Peyer's patch (tissue), 4 donors: ENCODE data around the gene ZMIZ1. TPM values are rescaled to one million over a fixed set of nuclear protein-coding genes. Genes with fewer than 3 reads are reported as not detected.

ENCODE experiments used
- DNase-seq, 3 donors: peaks; one replicate each; pipeline ENCODE4 v3.0.0-alpha.2; 2017 to 2019
- H3K27ac ChIP-seq, 4 donors: fragments of 200-600 bp; sonication (generic); one replicate each; pipeline ENCODE4 v1.5.1; 2016 to 2019
- H3K27me3 ChIP-seq, 2 donors: fragments of 200-600 bp; sonication (generic); one replicate each; pipeline ENCODE4 v1.5.1; 2019
- H3K36me3 ChIP-seq, 3 donors: fragments of 200-600 bp; sonication (generic); one replicate each; pipeline ENCODE4 v1.5.1; 2016 to 2019
- H3K4me1 ChIP-seq, 4 donors: fragments of 200-600 bp; sonication (generic); one replicate each; pipeline ENCODE4 v1.5.1; 2016 to 2019
- H3K4me3 ChIP-seq, 4 donors: fragments of 200-600 bp; sonication (generic); 1 replicate in 3 of 4; 2 replicates in 1 of 4; pipeline ENCODE4 v1.5.1; 2016 to 2019; ENCODE audit warnings: mild to moderate bottlenecking in 1 of 4
- H3K9me3 ChIP-seq, 4 donors: fragments of 200-600 bp; sonication (generic); one replicate each; pipeline ENCODE4 v1.5.1; 2016 to 2019; ENCODE audit warnings: mild to moderate bottlenecking in 1 of 4
- POLR2A ChIP-seq, 2 donors: fragments of 450-650 bp; IDR thresholded peaks; one replicate each; pipeline ENCODE4 v1.5.1; 2017; ENCODE audit warnings: antibody characterized with exemption in 2 of 2, mild to moderate bottlenecking in 2 of 2, moderate library complexity in 2 of 2
- total RNA-seq, 4 donors: library from RNA; depleted of rRNA; stranded (reverse); fragments of >200 nt; gene quantifications; one replicate each; pipeline ENCODE4 v1.1.0, GENCODE V29; 2016
- TF ChIP-seq, protein P1 (sequence below), 6 experiments: fragments of 450-650 bp in 4 of 6; fragments of 200-600 bp in 2 of 6; sonication (generic) in 1 of 6; IDR thresholded peaks; one replicate each; pipeline ENCODE4 v1.5.1; 2017 to 2019; ENCODE audit warnings: antibody characterized with exemption in 6 of 6, mild to moderate bottlenecking in 3 of 6, moderate library complexity in 1 of 6

ZMIZ1 gene
- total RNA-seq, 4 donors from 2014 or later: 40.4 to 86.7 (median 73.2) TPM

DNA sequence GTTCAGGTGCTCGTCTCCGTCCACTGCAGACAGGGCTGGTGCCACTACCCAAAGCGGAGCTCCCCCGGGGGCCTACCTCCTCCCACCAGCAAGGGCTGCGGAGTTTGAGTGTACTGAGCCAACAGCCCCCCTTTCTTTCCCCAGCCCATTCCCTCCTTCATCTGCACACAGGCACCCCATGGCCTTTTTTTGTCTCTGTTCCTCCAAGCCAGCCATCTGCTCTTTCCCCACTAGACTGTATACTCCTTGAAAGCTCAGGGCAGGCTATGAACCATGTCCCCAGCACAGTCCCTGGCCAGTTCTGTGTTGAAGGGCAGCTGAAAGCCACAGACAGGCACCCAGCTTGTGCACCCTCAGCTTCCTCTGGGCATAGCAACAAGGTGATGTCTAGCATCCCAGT is 99.4 kb downstream of the ZMIZ1 start:
- no peaks in the 10 kb centered on the region for H3K4me1 ChIP-seq
- H3K27me3 ChIP-seq: no peaks in the 10 kb centered on the region
- no peak for DNase-seq
- H3K27ac ChIP-seq: no peak overlapping the region
- H3K9me3 ChIP-seq: no peaks in the 10 kb centered on the region
- TF ChIP-seq, protein P1, sequence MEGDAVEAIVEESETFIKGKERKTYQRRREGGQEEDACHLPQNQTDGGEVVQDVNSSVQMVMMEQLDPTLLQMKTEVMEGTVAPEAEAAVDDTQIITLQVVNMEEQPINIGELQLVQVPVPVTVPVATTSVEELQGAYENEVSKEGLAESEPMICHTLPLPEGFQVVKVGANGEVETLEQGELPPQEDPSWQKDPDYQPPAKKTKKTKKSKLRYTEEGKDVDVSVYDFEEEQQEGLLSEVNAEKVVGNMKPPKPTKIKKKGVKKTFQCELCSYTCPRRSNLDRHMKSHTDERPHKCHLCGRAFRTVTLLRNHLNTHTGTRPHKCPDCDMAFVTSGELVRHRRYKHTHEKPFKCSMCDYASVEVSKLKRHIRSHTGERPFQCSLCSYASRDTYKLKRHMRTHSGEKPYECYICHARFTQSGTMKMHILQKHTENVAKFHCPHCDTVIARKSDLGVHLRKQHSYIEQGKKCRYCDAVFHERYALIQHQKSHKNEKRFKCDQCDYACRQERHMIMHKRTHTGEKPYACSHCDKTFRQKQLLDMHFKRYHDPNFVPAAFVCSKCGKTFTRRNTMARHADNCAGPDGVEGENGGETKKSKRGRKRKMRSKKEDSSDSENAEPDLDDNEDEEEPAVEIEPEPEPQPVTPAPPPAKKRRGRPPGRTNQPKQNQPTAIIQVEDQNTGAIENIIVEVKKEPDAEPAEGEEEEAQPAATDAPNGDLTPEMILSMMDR (IDR thresholded peaks at IDR 0.05): no peak
- TF ChIP-seq POLR2A (IDR thresholded peaks at IDR 0.05): no peak
- H3K4me3 ChIP-seq: no peak overlapping the region
- peaks cover 0 to 46% (median 0%) of the 10 kb centered on the region in 3 donors for H3K36me3 ChIP-seq

DNA sequence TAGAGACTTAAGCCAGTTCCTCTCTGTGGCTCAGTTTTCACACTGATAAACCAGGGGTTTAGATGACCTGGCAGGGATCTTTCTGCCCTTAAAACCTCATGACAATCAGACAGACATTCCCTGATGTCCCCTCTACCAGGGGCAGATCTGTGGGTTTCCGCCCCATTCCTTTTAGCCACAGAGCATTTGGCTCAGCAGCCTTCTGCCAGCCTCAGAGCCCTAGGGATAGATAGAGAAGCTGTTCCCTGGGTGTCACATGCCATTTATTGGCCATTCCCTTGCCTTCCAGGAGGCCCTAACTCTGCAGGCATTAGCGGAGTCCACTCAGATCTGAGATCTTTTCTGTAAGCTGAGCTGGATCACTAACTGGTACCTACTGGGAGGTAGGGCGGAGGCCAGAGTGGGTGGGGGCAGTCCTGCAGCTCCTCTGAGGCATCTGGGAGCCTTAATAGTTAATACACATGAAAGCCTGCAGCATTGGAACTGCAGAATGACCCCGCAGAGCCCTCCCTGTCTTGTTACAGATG is 101.5 kb downstream of the ZMIZ1 start:
- TF ChIP-seq POLR2A (IDR thresholded peaks at IDR 0.05): no peak
- TF ChIP-seq, protein P1 (IDR thresholded peaks at IDR 0.05): no peak
- no peaks in the 10 kb centered on the region for H3K27me3 ChIP-seq
- H3K9me3 ChIP-seq: no peaks in the 10 kb centered on the region
- peaks cover 0 to 40% (median 0%) of the 10 kb centered on the region in 3 donors for H3K36me3 ChIP-seq
- no peak for DNase-seq
- H3K27ac ChIP-seq: no peak overlapping the region
- H3K4me3 ChIP-seq: no peak overlapping the region
- H3K4me1 ChIP-seq: no peaks in the 10 kb centered on the region

DNA sequence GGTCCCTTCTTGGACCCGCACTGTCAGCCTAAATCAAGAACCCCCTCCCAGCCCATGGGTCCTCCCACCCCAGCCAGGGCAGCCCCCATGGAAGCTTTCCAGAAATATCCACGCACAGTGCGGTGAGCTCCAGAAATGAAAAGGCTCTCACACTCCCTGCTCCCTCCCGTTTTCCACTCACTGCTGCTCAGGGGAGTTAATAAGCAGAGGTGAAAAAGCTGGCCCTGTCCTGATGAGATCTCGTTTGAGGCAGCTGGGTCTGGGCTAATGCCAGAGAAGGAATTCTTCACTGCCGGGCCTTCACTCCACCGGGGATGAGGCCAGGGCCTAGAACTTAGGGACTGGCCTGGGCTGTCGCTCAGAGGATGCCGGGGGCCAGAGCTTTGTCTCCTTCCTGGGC is 102.2 kb downstream of the ZMIZ1 start:
- no peak for DNase-seq
- Histone ChIP-seq H3K27ac (no peak overlapping the region), H3K4me3 (no peak overlapping the region), H3K27me3 (no peaks in the 10 kb centered on the region), H3K9me3 (no peaks in the 10 kb centered on the region), H3K4me1 (peaks cover 0 to 5% (median 0%) of the 10 kb centered on the region in 4 donors), H3K36me3 (peaks cover 0 to 42% (median 0%) of the 10 kb centered on the region in 3 donors)
- TF ChIP-seq, protein P1 (IDR thresholded peaks at IDR 0.05): no peak
- TF ChIP-seq POLR2A (IDR thresholded peaks at IDR 0.05): no peak

DNA sequence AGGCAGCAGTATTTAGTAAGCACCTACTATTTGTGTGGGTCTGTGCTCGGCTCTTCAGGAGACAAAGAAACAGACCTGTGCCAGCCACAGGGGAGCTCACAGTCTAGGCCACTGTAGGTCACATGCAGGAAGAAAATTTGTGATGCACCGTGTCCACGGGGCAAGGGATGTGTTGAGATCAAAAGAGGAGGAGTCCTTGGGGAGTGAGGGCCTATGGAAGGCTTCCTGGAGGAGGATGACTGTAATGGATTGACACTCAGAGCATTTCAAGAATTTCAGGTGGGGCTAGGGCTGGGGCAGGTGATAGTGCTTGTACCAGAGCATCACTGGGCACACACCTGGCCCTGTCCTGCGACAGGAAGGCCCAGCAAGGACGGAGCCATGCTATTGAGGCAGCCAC is 102.7 kb downstream of the ZMIZ1 start:
- no peak for TF ChIP-seq POLR2A (IDR thresholded peaks at IDR 0.05)
- TF ChIP-seq, protein P1 (IDR thresholded peaks at IDR 0.05): no peak
- H3K36me3 ChIP-seq: peaks cover 0 to 41% (median 0%) of the 10 kb centered on the region in 3 donors
- no peak for DNase-seq
- H3K27ac ChIP-seq: no peak overlapping the region
- H3K4me1 ChIP-seq: peaks cover 0 to 10% (median 0%) of the 10 kb centered on the region in 4 donors
- no peaks in the 10 kb centered on the region for H3K27me3 ChIP-seq
- H3K9me3 ChIP-seq: no peaks in the 10 kb centered on the region
- no peak overlapping the region for H3K4me3 ChIP-seq

DNA sequence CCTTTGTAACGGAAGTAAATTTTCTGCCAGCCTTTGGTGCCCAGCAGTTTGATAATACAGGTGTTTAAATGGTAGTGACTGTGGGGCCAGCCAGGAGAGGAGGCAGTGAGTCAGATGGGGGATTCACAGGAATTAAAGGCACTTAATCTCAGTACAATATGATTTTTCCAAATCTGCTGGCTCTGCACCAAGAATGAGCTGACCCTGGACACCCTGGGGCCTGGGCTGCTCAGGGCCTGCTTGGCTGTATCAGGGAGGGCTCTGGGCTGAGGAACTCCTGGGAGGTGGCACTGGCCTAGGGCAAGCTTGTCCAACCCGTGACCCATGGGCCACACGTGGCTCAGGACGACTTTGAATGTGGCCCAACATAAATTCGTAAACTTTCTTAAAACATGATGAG is 104.1 kb downstream of the ZMIZ1 start:
- TF ChIP-seq POLR2A (IDR thresholded peaks at IDR 0.05): no peak
- TF ChIP-seq, protein P1 (IDR thresholded peaks at IDR 0.05): no peak
- no peak for DNase-seq
- Histone ChIP-seq H3K27ac (no peak overlapping the region), H3K36me3 (peaks cover 0 to 33% (median 0%) of the 10 kb centered on the region in 3 donors), H3K27me3 (no peaks in the 10 kb centered on the region), H3K4me3 (no peak overlapping the region), H3K4me1 (peaks cover 0 to 24% (median 0%) of the 10 kb centered on the region in 4 donors), H3K9me3 (no peaks in the 10 kb centered on the region)
